H9 (cell line): ENCODE measurements around the gene MYT1. TPM values are rescaled to one million over a fixed set of nuclear protein-coding genes. Genes with fewer than 3 reads are reported as not detected.

Experiments used
- DNase-seq: peaks from one replicate; pipeline ENCODE4 v3.0.0-alpha.2; 2017
- H2AFZ ChIP-seq: one replicate; pipeline ENCODE4 v1.6.1; 2013; ENCODE audit warnings: mild to moderate bottlenecking, low read length, control low read depth, moderate library complexity
- H2AK5ac ChIP-seq: 2 replicates; pipeline ENCODE4 v1.6.1; 2013; ENCODE audit warnings: low read length, control low read depth, mixed read lengths; ENCODE audit not compliant: insufficient read length
- H2BK120ac ChIP-seq: one replicate; pipeline ENCODE4 v1.6.1; 2013; ENCODE audit warnings: low read depth, mild to moderate bottlenecking, low read length, control low read depth, inconsistent platforms; ENCODE audit not compliant: poor library complexity, severe bottlenecking
- H2BK12ac ChIP-seq: 2 replicates; pipeline ENCODE4 v1.6.1; 2013; ENCODE audit warnings: low read length, control low read depth, mixed read lengths, low read depth; ENCODE audit not compliant: insufficient read length
- H2BK15ac ChIP-seq: 2 replicates; pipeline ENCODE4 v1.6.1; 2013; ENCODE audit warnings: low read depth, low read length, control low read depth
- H2BK20ac ChIP-seq: one replicate; pipeline ENCODE4 v1.6.1; 2013; ENCODE audit warnings: low read depth, mild to moderate bottlenecking, low read length, control low read depth, inconsistent platforms; ENCODE audit not compliant: poor library complexity, severe bottlenecking
- H2BK5ac ChIP-seq: 2 replicates; pipeline ENCODE4 v1.6.1; 2013; ENCODE audit warnings: low read length, control low read depth, mixed read lengths; ENCODE audit not compliant: insufficient read length
- H3K14ac ChIP-seq: 2 replicates; pipeline ENCODE4 v1.6.1; 2013; ENCODE audit warnings: low read length, control low read depth; ENCODE audit not compliant: insufficient read depth
- H3K18ac ChIP-seq: 2 replicates; pipeline ENCODE4 v1.6.1; 2013; ENCODE audit warnings: low read depth, mild to moderate bottlenecking, mixed read lengths, low read length, control low read depth; ENCODE audit not compliant: insufficient read length
- H3K23ac ChIP-seq: 2 replicates; pipeline ENCODE4 v1.6.1; 2013; ENCODE audit warnings: low read length, control low read depth, mixed read lengths, low read depth; ENCODE audit not compliant: insufficient read length
- H3K23me2 ChIP-seq: 2 replicates; pipeline ENCODE4 v1.6.1; 2013; ENCODE audit warnings: low read depth, mild to moderate bottlenecking, mixed read lengths, low read length, control low read depth; ENCODE audit not compliant: insufficient read length, poor library complexity, severe bottlenecking
- H3K27ac ChIP-seq: 2 replicates; pipeline ENCODE4 v1.5.1; 2013; ENCODE audit warnings: low read length, control low read depth, mixed read lengths, low read depth; ENCODE audit not compliant: insufficient read length
- H3K27me3 ChIP-seq: 2 replicates; pipeline ENCODE4 v1.6.1; 2013; ENCODE audit warnings: low read length, control low read depth, inconsistent platforms; ENCODE audit not compliant: insufficient read depth
- H3K4ac ChIP-seq: 2 replicates; pipeline ENCODE4 v1.6.1; 2013; ENCODE audit warnings: low read depth, mild to moderate bottlenecking, control low read depth, inconsistent platforms, low read length, moderate library complexity
- H3K4me1 ChIP-seq: 2 replicates; pipeline ENCODE4 v1.6.1; 2013; ENCODE audit warnings: low read length, control low read depth, inconsistent platforms; ENCODE audit not compliant: insufficient read depth
- H3K4me2 ChIP-seq: 2 replicates; pipeline ENCODE4 v1.6.1; 2013; ENCODE audit warnings: low read length, control low read depth, mixed read lengths; ENCODE audit not compliant: insufficient read length, insufficient read depth
- H3K56ac ChIP-seq: 2 replicates; pipeline ENCODE4 v1.6.1; 2013; ENCODE audit warnings: low read depth, mild to moderate bottlenecking, mixed read lengths, low read length, control low read depth; ENCODE audit not compliant: insufficient read length
- H3K79me1 ChIP-seq: 2 replicates; pipeline ENCODE4 v1.6.1; 2013; ENCODE audit warnings: low read depth, mild to moderate bottlenecking, moderate library complexity, low read length, control low read depth, inconsistent platforms; ENCODE audit not compliant: insufficient read depth, poor library complexity, severe bottlenecking
- H3K79me2 ChIP-seq: 2 replicates; pipeline ENCODE4 v1.6.1; 2013; ENCODE audit warnings: low read length, control low read depth, inconsistent platforms; ENCODE audit not compliant: insufficient read depth
- H3K9ac ChIP-seq: 2 replicates; pipeline ENCODE4 v1.6.1; 2013; ENCODE audit warnings: low read length, control low read depth, mixed read lengths; ENCODE audit not compliant: insufficient read length; ENCODE audit errors: extremely low read depth
- H3K9me3 ChIP-seq: one replicate; pipeline ENCODE4 v1.6.1; 2013; ENCODE audit warnings: low read depth, low read length, inconsistent platforms; ENCODE audit not compliant: control insufficient read depth
- H3T11ph ChIP-seq: one replicate; pipeline ENCODE4 v1.6.1; 2013; ENCODE audit warnings: mild to moderate bottlenecking, low read length, control low read depth, inconsistent platforms
- H4K20me1 ChIP-seq: one replicate; pipeline ENCODE4 v1.6.1; 2013; ENCODE audit not compliant: control insufficient read depth, insufficient read length, insufficient read depth
- H4K5ac ChIP-seq: 2 replicates; pipeline ENCODE4 v1.6.1; 2013; ENCODE audit warnings: low read depth, mild to moderate bottlenecking, mixed read lengths, low read length, control low read depth; ENCODE audit not compliant: insufficient read length
- H4K8ac ChIP-seq: replicated peaks from 2 replicates; pipeline ENCODE4 v1.6.1; 2013; ENCODE audit warnings: low read length, control low read depth, mixed read lengths, low read depth; ENCODE audit not compliant: insufficient read length
- H4K91ac ChIP-seq: 2 replicates; pipeline ENCODE4 v1.6.1; 2013; ENCODE audit warnings: low read depth, mild to moderate bottlenecking, moderate library complexity, mixed read lengths, low read length, control low read depth; ENCODE audit not compliant: insufficient read length
- H3K27ac Mint-ChIP-seq, 3 experiments: 2 replicates in 2 of 3; 3 replicates in 1 of 3; pipeline ENCODE4 v1.8.0; 2020 to 2021; ENCODE audit warnings: mixed read lengths in 3 of 3, mild to moderate bottlenecking in 1 of 3, moderate library complexity in 1 of 3
- H3K27me3 Mint-ChIP-seq: 2 replicates; pipeline ENCODE4 v1.8.0; 2021; ENCODE audit warnings: low read depth, mild to moderate bottlenecking, moderate library complexity, mixed read lengths
- H3K36me3 Mint-ChIP-seq, 3 experiments: 2 replicates in 2 of 3; 3 replicates in 1 of 3; pipeline ENCODE4 v1.8.0; 2020 to 2021; ENCODE audit warnings: low read depth in 3 of 3, mixed read lengths in 3 of 3; ENCODE audit not compliant: insufficient read depth in 1 of 3
- H3K4me1 Mint-ChIP-seq, 2 experiments: 2 replicates each; pipeline ENCODE4 v1.8.0; 2020; ENCODE audit warnings: mixed read lengths in 2 of 2
- H3K4me3 Mint-ChIP-seq, 2 experiments: 2 replicates in 1 of 2; 3 replicates in 1 of 2; pipeline ENCODE4 v1.8.0; 2020 to 2021; ENCODE audit warnings: mild to moderate bottlenecking in 2 of 2, mixed read lengths in 2 of 2, moderate library complexity in 1 of 2
- H3K9me3 Mint-ChIP-seq, 2 experiments: 2 replicates in 1 of 2; 3 replicates in 1 of 2; pipeline ENCODE4 v1.8.0; 2020; ENCODE audit warnings: mild to moderate bottlenecking in 2 of 2, mixed read lengths in 2 of 2, moderate library complexity in 1 of 2
- WGBS: extraction: QIAGEN DNeasy Blood & Tissue Kit; methylation state at CpG from one replicate; pipeline ENCODE4 v1.1.7; 2013; ENCODE audit warnings: missing lambda C conversion rate, low lambda C conversion rate, mixed read lengths; ENCODE audit not compliant: insufficient read length; ENCODE audit errors: extremely low coverage; 5-methylcytosine and 5-hydroxymethylcytosine counted together
- total RNA-seq: library from RNA; stranded (reverse); gene quantifications from 2 replicates; pipeline ENCODE4 v1.2.1, GENCODE V29; 2021
- TF ChIP-seq, protein P1 (sequence below): fragments of 200-600 bp; sonication (generic); conservative IDR thresholded peaks from 3 replicates; pipeline ENCODE4 v1.8.0; 2021; ENCODE audit warnings: antibody characterized with exemption, mild to moderate bottlenecking

MYT1 gene
- total RNA-seq, 1 experiment from 2014 or later, result 0.79 TPM

DNA sequence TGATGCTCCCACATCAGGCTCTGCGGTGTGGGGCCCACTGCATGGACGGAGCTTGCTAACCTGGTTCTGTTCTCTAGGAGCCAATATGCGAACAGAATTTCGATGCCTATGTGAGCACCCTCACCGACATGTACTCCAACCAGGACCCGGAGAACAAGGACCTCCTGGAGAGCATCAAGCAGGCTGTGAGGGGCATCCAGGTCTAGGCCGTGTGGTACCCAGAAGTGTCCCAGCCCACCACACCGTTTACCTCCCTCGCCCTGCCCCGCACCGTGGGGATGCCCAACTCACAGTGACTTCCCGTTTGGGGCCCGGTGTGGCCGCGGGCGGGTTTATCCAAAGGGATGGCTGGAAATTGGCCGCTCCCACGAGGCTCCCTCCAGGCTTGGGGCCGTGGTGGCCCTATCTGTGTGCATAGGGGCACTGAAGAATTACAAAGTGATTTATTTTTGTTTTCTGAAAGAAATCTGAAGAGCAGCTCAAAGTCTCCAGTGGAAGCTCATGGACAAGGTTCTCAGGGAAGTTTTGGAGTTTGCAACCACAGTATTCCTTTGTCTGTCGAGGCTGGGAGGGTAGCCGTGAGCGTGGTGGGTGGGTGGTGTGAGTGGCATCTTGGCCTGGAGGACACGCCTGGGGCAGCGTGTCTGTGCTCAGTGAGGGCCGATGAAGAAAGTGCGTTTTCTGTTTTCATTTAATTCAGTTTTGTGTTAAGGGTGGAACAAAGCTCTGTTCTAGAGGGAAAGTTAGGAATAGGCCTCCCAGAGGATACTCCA, 76.2 kb downstream of the MYT1 start:
- Histone ChIP-seq H4K20me1 (no peaks in the 10 kb centered on the region), H2BK5ac (no peak overlapping the region), H2BK15ac (no peak overlapping the region), H3K9me3 (no peaks in the 10 kb centered on the region), H4K8ac (no peak overlapping the region), H3K4me1 (no peaks in the 10 kb centered on the region), H2AFZ (no peak overlapping the region), H3T11ph (no peak overlapping the region), H3K56ac (no peak overlapping the region), H4K5ac (no peak overlapping the region), H2AK5ac (no peak overlapping the region), H3K4me2 (no peak overlapping the region), H3K27ac (no peak overlapping the region), H3K4ac (no peak overlapping the region), H3K23ac (no peak overlapping the region), H2BK120ac (no peak overlapping the region), H3K18ac (no peak overlapping the region), H3K27me3 (no peaks in the 10 kb centered on the region), H3K14ac (no peak overlapping the region), H3K23me2 (no peaks in the 10 kb centered on the region), H3K79me1 (no peaks in the 10 kb centered on the region), H3K9ac (no peak overlapping the region), H3K79me2 (no peaks in the 10 kb centered on the region), H2BK20ac (no peak overlapping the region), H2BK12ac (no peak overlapping the region), H4K91ac (no peak overlapping the region)
- Mint-ChIP-seq H3K27me3 (peaks cover 18% of the 10 kb centered on the region), H3K27ac (no peak overlapping the region), H3K9me3 (peaks cover 18 to 19% of the 10 kb centered on the region in 2 experiments), H3K4me3 (no peak overlapping the region), H3K4me1 (peaks cover 0 to 4% of the 10 kb centered on the region in 2 experiments; a peak in 1 of 4 replicates), H3K36me3 (peaks cover 6 to 19% (median 9%) of the 10 kb centered on the region in 3 experiments; a peak in 5 of 7 replicates)
- no peak for DNase-seq
- no CpG with 5 or more reads among the region's 26 CpGs for WGBS
- TF ChIP-seq, protein P1, sequence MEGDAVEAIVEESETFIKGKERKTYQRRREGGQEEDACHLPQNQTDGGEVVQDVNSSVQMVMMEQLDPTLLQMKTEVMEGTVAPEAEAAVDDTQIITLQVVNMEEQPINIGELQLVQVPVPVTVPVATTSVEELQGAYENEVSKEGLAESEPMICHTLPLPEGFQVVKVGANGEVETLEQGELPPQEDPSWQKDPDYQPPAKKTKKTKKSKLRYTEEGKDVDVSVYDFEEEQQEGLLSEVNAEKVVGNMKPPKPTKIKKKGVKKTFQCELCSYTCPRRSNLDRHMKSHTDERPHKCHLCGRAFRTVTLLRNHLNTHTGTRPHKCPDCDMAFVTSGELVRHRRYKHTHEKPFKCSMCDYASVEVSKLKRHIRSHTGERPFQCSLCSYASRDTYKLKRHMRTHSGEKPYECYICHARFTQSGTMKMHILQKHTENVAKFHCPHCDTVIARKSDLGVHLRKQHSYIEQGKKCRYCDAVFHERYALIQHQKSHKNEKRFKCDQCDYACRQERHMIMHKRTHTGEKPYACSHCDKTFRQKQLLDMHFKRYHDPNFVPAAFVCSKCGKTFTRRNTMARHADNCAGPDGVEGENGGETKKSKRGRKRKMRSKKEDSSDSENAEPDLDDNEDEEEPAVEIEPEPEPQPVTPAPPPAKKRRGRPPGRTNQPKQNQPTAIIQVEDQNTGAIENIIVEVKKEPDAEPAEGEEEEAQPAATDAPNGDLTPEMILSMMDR, result no peak
